ENCODE measurements around the gene MAGEC2. TPM values are rescaled to one million over a fixed set of nuclear protein-coding genes. Genes with fewer than 3 reads are reported as not detected.

The MAGEC2 gene
- total RNA-seq, 1 donor from 2014 or later, result not detected

GRCh38 chrX:142244568-142244967, 39.5 kb upstream of the MAGEC2 start:
- no peak overlapping the region for H3K27ac ChIP-seq
- intact Hi-C loops (cut with DNase I), result no loop called here

DNA sequence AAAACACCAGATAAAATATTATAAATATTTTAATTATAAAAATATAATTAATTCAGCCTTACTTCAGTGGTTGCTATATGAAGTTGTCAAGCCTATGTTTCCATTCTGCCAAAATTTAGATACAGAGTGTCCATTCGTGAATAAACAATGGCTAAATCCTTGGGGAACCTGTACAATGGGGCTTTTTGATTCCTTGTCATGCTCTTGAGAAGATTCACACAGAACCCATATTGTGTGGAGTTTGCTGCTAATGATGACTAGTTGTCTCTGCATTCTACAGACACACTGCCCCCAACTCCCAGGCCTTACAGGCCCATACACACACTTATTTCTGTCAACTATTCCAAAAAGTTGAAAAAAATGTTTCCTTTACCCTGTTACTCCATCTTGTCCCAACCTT, 33.4 kb upstream of the MAGEC2 start:
- Histone ChIP-seq H3K9me3 (no peaks in the 10 kb centered on the region), H3K27me3 (no peaks in the 10 kb centered on the region), H3K4me3 (no peak overlapping the region), H3K27ac (no peak overlapping the region), H3K36me3 (no peaks in the 10 kb centered on the region), H3K4me1 (no peaks in the 10 kb centered on the region)
- TF ChIP-seq POLR2AphosphoS5 (IDR thresholded peaks at IDR 0.05; ENCODE audit: insufficient read depth in 1 of 2, low read depth in 1 of 2) (no peak), POLR2A (IDR thresholded peaks at IDR 0.05) (no peak), CTCF (IDR thresholded peaks at IDR 0.05) (no peak)
- intact Hi-C loops (cut with DNase I), result no loop called here
- no peak for DNase-seq (ENCODE audit: extremely low spot score in 2 of 2)

More at GRCh38 chrX:142244568-142244967, 39.5 kb upstream of the MAGEC2 start:
- DNase-seq (ENCODE audit: extremely low spot score in 2 of 2), result no peak
- no peaks in the 10 kb centered on the region for H3K36me3 ChIP-seq
- no peaks in the 10 kb centered on the region for H3K4me1 ChIP-seq
- H3K9me3 ChIP-seq, result no peaks in the 10 kb centered on the region
- H3K27me3 ChIP-seq, result no peaks in the 10 kb centered on the region
- TF ChIP-seq CTCF (IDR thresholded peaks at IDR 0.05) (no peak), POLR2A (IDR thresholded peaks at IDR 0.05) (no peak), POLR2AphosphoS5 (IDR thresholded peaks at IDR 0.05; ENCODE audit: insufficient read depth in 1 of 2, low read depth in 1 of 2) (no peak)
- H3K4me3 ChIP-seq, result no peak overlapping the region

GRCh38 chrX:142233400-142233799, 28.3 kb upstream of the MAGEC2 start:
- Histone ChIP-seq H3K36me3 (no peaks in the 10 kb centered on the region), H3K4me1 (no peaks in the 10 kb centered on the region), H3K9me3 (no peaks in the 10 kb centered on the region), H3K4me3 (no peak overlapping the region), H3K27ac (no peak overlapping the region), H3K27me3 (no peaks in the 10 kb centered on the region)
- no peak for DNase-seq (ENCODE audit: extremely low spot score in 2 of 2)
- TF ChIP-seq POLR2AphosphoS5 (IDR thresholded peaks at IDR 0.05; ENCODE audit: insufficient read depth in 1 of 2, low read depth in 1 of 2) (no peak), CTCF (IDR thresholded peaks at IDR 0.05) (no peak), POLR2A (IDR thresholded peaks at IDR 0.05) (no peak)
- intact Hi-C loops (cut with DNase I), result no loop called here

- no peak for TF ChIP-seq CTCF (IDR thresholded peaks at IDR 0.05)
- no peak for TF ChIP-seq POLR2AphosphoS5 (IDR thresholded peaks at IDR 0.05; ENCODE audit: insufficient read depth in 1 of 2, low read depth in 1 of 2)
- TF ChIP-seq POLR2A (IDR thresholded peaks at IDR 0.05), result no peak
- no peaks in the 10 kb centered on the region for H3K9me3 ChIP-seq
- intact Hi-C loops (cut with DNase I), result no loop called here
- no peak overlapping the region for H3K27ac ChIP-seq
- H3K36me3 ChIP-seq, result no peaks in the 10 kb centered on the region
- H3K4me1 ChIP-seq, result no peaks in the 10 kb centered on the region
- no peak for DNase-seq (ENCODE audit: extremely low spot score in 2 of 2)
- H3K4me3 ChIP-seq, result no peak overlapping the region
- H3K27me3 ChIP-seq, result no peaks in the 10 kb centered on the region
Observed at GRCh38 chrX:142214081-142214480, 9.0 kb upstream of the MAGEC2 start.

DNA sequence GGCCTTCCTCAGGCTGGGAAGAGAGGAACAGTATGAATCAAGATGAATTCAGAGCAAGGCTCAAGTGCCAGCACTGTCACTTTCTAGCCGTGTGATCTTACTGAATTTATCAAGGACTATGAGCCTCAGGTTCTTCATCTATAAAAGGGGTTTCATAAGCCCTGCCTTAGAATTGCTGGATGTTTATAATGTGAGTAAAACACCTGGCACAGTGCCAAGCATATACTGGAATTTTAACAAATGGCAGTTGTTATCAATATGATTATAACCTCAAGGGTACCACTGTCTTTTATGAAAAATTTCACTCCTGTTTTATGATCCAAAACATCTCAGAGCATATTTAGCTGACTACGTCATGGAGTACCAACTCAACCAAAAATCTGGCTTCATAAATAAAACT, 4.0 kb downstream of the MAGEC2 start:
- Histone ChIP-seq H3K36me3 (no peaks in the 10 kb centered on the region), H3K27ac (no peak overlapping the region), H3K4me1 (no peaks in the 10 kb centered on the region), H3K4me3 (no peak overlapping the region), H3K9me3 (no peaks in the 10 kb centered on the region), H3K27me3 (no peaks in the 10 kb centered on the region)
- intact Hi-C loops (cut with DNase I), result no loop called here
- DNase-seq (ENCODE audit: extremely low spot score in 2 of 2), result no peak
- TF ChIP-seq POLR2AphosphoS5 (IDR thresholded peaks at IDR 0.05; ENCODE audit: insufficient read depth in 1 of 2, low read depth in 1 of 2) (no peak), CTCF (IDR thresholded peaks at IDR 0.05) (no peak), POLR2A (IDR thresholded peaks at IDR 0.05) (no peak)

Measured in vagina (tissue), 2 donors.